KOPT-K1 (cell line): ENCODE results near the gene TNFAIP2.

Source experiments
- H3K27ac ChIP-seq: fragments of 200-600 bp; sonication (generic); 2 replicates; pipeline ENCODE4 v1.5.1; 2016; ENCODE audit warnings: antibody characterized with exemption, mild to moderate bottlenecking, low read depth, low read length; ENCODE audit not compliant: poor library complexity, severe bottlenecking
- H3K36me3 ChIP-seq: fragments of 200-600 bp; sonication (generic); 2 replicates; pipeline ENCODE4 v1.5.1; 2017; ENCODE audit warnings: antibody characterized with exemption, mild to moderate bottlenecking, low read length, moderate library complexity; ENCODE audit not compliant: insufficient read depth
- H3K9me3 ChIP-seq: fragments of 200-600 bp; sonication (generic); 2 replicates; pipeline ENCODE4 v1.5.1; 2017; ENCODE audit warnings: antibody characterized with exemption, low read length, mild to moderate bottlenecking; ENCODE audit not compliant: insufficient read depth, poor library complexity, severe bottlenecking

TNFAIP2 gene

GRCh38 chr14:103101257-103101962 is 21.9 kb upstream of the TNFAIP2 start:
- Histone ChIP-seq H3K9me3 (no peaks in the 10 kb centered on the region), H3K27ac (no peak overlapping the region), H3K36me3 (no peaks in the 10 kb centered on the region)

- Histone ChIP-seq H3K36me3 (no peaks in the 10 kb centered on the region), H3K9me3 (no peaks in the 10 kb centered on the region), H3K27ac (no peak overlapping the region)
These were observed 21.1 kb upstream of the TNFAIP2 start for GRCh38 chr14:103101963-103102688.

- H3K27ac ChIP-seq = no peak overlapping the region
- H3K9me3 ChIP-seq = no peaks in the 10 kb centered on the region
These were observed 20.5 kb upstream of the TNFAIP2 start for GRCh38 chr14:103102689-103103260.

GRCh38 chr14:103103461-103104388 is 19.5 kb upstream of the TNFAIP2 start:
- H3K9me3 ChIP-seq = no peaks in the 10 kb centered on the region
- H3K36me3 ChIP-seq = no peaks in the 10 kb centered on the region
- no peak overlapping the region for H3K27ac ChIP-seq

More at GRCh38 chr14:103102689-103103260, 20.5 kb upstream of the TNFAIP2 start:
- H3K36me3 ChIP-seq = no peaks in the 10 kb centered on the region

GRCh38 chr14:103104389-103104653 is 18.9 kb upstream of the TNFAIP2 start:
- no peak overlapping the region for H3K27ac ChIP-seq

GRCh38 chr14:103104654-103105452 is 18.4 kb upstream of the TNFAIP2 start:
- H3K27ac ChIP-seq = no peak overlapping the region
- no peaks in the 10 kb centered on the region for H3K36me3 ChIP-seq

More at GRCh38 chr14:103104389-103104653, 18.9 kb upstream of the TNFAIP2 start:
- H3K36me3 ChIP-seq = no peaks in the 10 kb centered on the region
- no peaks in the 10 kb centered on the region for H3K9me3 ChIP-seq

GRCh38 chr14:103105580-103106150 is 17.6 kb upstream of the TNFAIP2 start:
- Histone ChIP-seq H3K27ac (no peak overlapping the region), H3K9me3 (no peaks in the 10 kb centered on the region), H3K36me3 (no peaks in the 10 kb centered on the region)

More at GRCh38 chr14:103104654-103105452, 18.4 kb upstream of the TNFAIP2 start:
- no peaks in the 10 kb centered on the region for H3K9me3 ChIP-seq

GRCh38 chr14:103107455-103107854 is 15.8 kb upstream of the TNFAIP2 start:
- no peaks in the 10 kb centered on the region for H3K9me3 ChIP-seq
- H3K27ac ChIP-seq = no peak overlapping the region
- no peaks in the 10 kb centered on the region for H3K36me3 ChIP-seq

- Histone ChIP-seq H3K36me3 (no peaks in the 10 kb centered on the region), H3K9me3 (no peaks in the 10 kb centered on the region), H3K27ac (no peak overlapping the region)
These were observed 15.1 kb upstream of the TNFAIP2 start for GRCh38 chr14:103107941-103108748.

GRCh38 chr14:103108749-103109207 is 14.5 kb upstream of the TNFAIP2 start:
- Histone ChIP-seq H3K9me3 (no peaks in the 10 kb centered on the region), H3K36me3 (no peaks in the 10 kb centered on the region), H3K27ac (no peak overlapping the region)

GRCh38 chr14:103109535-103110441 is 13.5 kb upstream of the TNFAIP2 start:
- Histone ChIP-seq H3K9me3 (no peaks in the 10 kb centered on the region), H3K36me3 (no peaks in the 10 kb centered on the region), H3K27ac (no peak overlapping the region)

- no peak overlapping the region for H3K27ac ChIP-seq
These were observed 12.5 kb upstream of the TNFAIP2 start for GRCh38 chr14:103110681-103111231.

More at GRCh38 chr14:103110681-103111231, 12.5 kb upstream of the TNFAIP2 start:
- Histone ChIP-seq H3K36me3 (no peaks in the 10 kb centered on the region), H3K9me3 (no peaks in the 10 kb centered on the region)
